Endodermal cell (in vitro differentiated cells): ENCODE results near the gene RERE. TPM values are rescaled to one million over a fixed set of nuclear protein-coding genes. Genes with fewer than 3 reads are reported as not detected.

Experiments
- DNase-seq: peaks from one replicate; pipeline ENCODE4 v3.0.0-alpha.2; 2017
- H3K27ac ChIP-seq: 2 replicates; pipeline ENCODE4 v1.5.1; 2013; ENCODE audit warnings: mild to moderate bottlenecking, low read depth, low read length, moderate library complexity
- H3K27me3 ChIP-seq: 2 replicates; pipeline ENCODE4 v1.6.1; 2013; ENCODE audit warnings: mild to moderate bottlenecking, low read length, moderate library complexity; ENCODE audit not compliant: insufficient read depth, control insufficient read depth, poor library complexity, severe bottlenecking
- H3K36me3 ChIP-seq: 2 replicates; pipeline ENCODE4 v1.7.0; 2013; ENCODE audit warnings: mild to moderate bottlenecking, low read length, moderate library complexity; ENCODE audit not compliant: control insufficient read depth, insufficient read depth
- H3K4me1 ChIP-seq: one replicate; pipeline ENCODE4 v1.7.0; 2013; ENCODE audit warnings: low read length; ENCODE audit not compliant: control insufficient read depth, insufficient read depth
- H3K4me3 ChIP-seq: 2 replicates; pipeline ENCODE4 v1.5.1; 2013; ENCODE audit warnings: mild to moderate bottlenecking, low read length, moderate library complexity
- H3K9ac ChIP-seq: 2 replicates; pipeline ENCODE4 v1.6.1; 2013; ENCODE audit warnings: mild to moderate bottlenecking, low read length, moderate library complexity; ENCODE audit not compliant: poor library complexity, severe bottlenecking; ENCODE audit errors: extremely low read depth
- H3K9me3 ChIP-seq: 2 replicates; pipeline ENCODE4 v1.6.1; 2013; ENCODE audit warnings: mild to moderate bottlenecking, low read length, moderate library complexity; ENCODE audit not compliant: control insufficient read depth
- H3K27ac Mint-ChIP-seq: 2 replicates; pipeline ENCODE4 v1.8.0; 2020; ENCODE audit warnings: mixed read lengths
- H3K27me3 Mint-ChIP-seq: 2 replicates; pipeline ENCODE4 v1.8.0; 2021; ENCODE audit warnings: mild to moderate bottlenecking, mixed read lengths; ENCODE audit not compliant: insufficient read depth
- H3K36me3 Mint-ChIP-seq: 2 replicates; pipeline ENCODE4 v1.8.0; 2020; ENCODE audit warnings: low read depth, mixed read lengths
- H3K4me1 Mint-ChIP-seq: 2 replicates; pipeline ENCODE4 v1.8.0; 2020; ENCODE audit warnings: mixed read lengths
- H3K4me3 Mint-ChIP-seq: 2 replicates; pipeline ENCODE4 v1.8.0; 2020; ENCODE audit warnings: mild to moderate bottlenecking, moderate library complexity, mixed read lengths
- H3K9me3 Mint-ChIP-seq: 2 replicates; pipeline ENCODE4 v1.8.0; 2020; ENCODE audit warnings: mild to moderate bottlenecking, mixed read lengths
- CTCF ChIP-seq: fragments of 200-600 bp; sonication (generic); conservative IDR thresholded peaks from 2 replicates; pipeline ENCODE4 v1.5.0; 2021; ENCODE audit warnings: antibody characterized with exemption, mild to moderate bottlenecking
- WGBS, 2 experiments: methylation state at CpG; one replicate each; pipeline versions ENCODE4 v1.1.5 to v1.1.7; 2013; ENCODE audit warnings: missing lambda C conversion rate in 2 of 2, mixed read lengths in 1 of 2; ENCODE audit not compliant: insufficient coverage in 1 of 2, insufficient read length in 1 of 2; 5-methylcytosine and 5-hydroxymethylcytosine counted together
- total RNA-seq, 2 donors: library from RNA; stranded (reverse); fragmentation: NEBNext Ultra II Directional in 1 of 2; extraction: Animal tissue kit (Norgen Biotek cat#: 25700) in 1 of 2; gene quantifications; 2 replicates in 1 of 2; 3 replicates in 1 of 2; pipeline ENCODE4 v1.2.1, GENCODE V29; 2021

Gene RERE
- total RNA-seq, 2 donors from 2014 or later = 159 to 179 TPM

- no peak overlapping the region for H3K4me3 ChIP-seq
- H3K27ac ChIP-seq = no peak overlapping the region
- no peak overlapping the region for H3K4me3 Mint-ChIP-seq
- H3K27ac Mint-ChIP-seq = no peak overlapping the region
- no peaks in the 10 kb centered on the region for H3K27me3 Mint-ChIP-seq
- DNase-seq = no peak
- WGBS, 2 experiments = 95% methylated on average over 1 of the region's 1 CpG; no CpG with 5 or more reads in 1 of the 2 experiments
- H3K9ac ChIP-seq = no peak overlapping the region
- no peaks in the 10 kb centered on the region for H3K9me3 ChIP-seq
- no peaks in the 10 kb centered on the region for H3K9me3 Mint-ChIP-seq
- peaks cover 30% of the 10 kb centered on the region for H3K4me1 Mint-ChIP-seq
- no peaks in the 10 kb centered on the region for H3K27me3 ChIP-seq
- H3K4me1 ChIP-seq = no peaks in the 10 kb centered on the region
- H3K36me3 ChIP-seq = no peaks in the 10 kb centered on the region
- no peak for TF ChIP-seq CTCF
- peaks cover 2% of the 10 kb centered on the region for H3K36me3 Mint-ChIP-seq
These were observed 8.1 kb downstream of the RERE start for GRCh38 chr1:8809342-8809736.

- Histone ChIP-seq H3K4me3 (no peak overlapping the region), H3K27me3 (no peaks in the 10 kb centered on the region), H3K27ac (no peak overlapping the region), H3K4me1 (no peaks in the 10 kb centered on the region), H3K9ac (no peak overlapping the region), H3K36me3 (no peaks in the 10 kb centered on the region), H3K9me3 (no peaks in the 10 kb centered on the region)
- Mint-ChIP-seq H3K9me3 (no peaks in the 10 kb centered on the region), H3K36me3 (peaks cover 2% of the 10 kb centered on the region), H3K27me3 (no peaks in the 10 kb centered on the region), H3K4me3 (no peak overlapping the region), H3K4me1 (peaks cover 21% of the 10 kb centered on the region), H3K27ac (no peak overlapping the region)
- peak; percentile 22 for DNase-seq
- no peak for TF ChIP-seq CTCF
- 77 to 84% methylated on average over 6 to 8 of the region's 8 CpGs for WGBS, 2 experiments
These were observed 10.4 kb downstream of the RERE start for GRCh38 chr1:8807004-8807403.

GRCh38 chr1:8800416-8800815 is 17.0 kb downstream of the RERE start:
- Histone ChIP-seq H3K9me3 (no peaks in the 10 kb centered on the region), H3K27ac (no peak overlapping the region), H3K9ac (no peak overlapping the region), H3K36me3 (peaks cover 11% of the 10 kb centered on the region), H3K27me3 (no peaks in the 10 kb centered on the region), H3K4me1 (no peaks in the 10 kb centered on the region), H3K4me3 (no peak overlapping the region)
- H3K9me3 Mint-ChIP-seq = no peaks in the 10 kb centered on the region
- peaks cover 14% of the 10 kb centered on the region for H3K36me3 Mint-ChIP-seq
- WGBS, 2 experiments = 92 to 93% methylated on average over 4 to 5 of the region's 5 CpGs
- TF ChIP-seq CTCF = no peak
- peaks cover 10% of the 10 kb centered on the region for H3K4me1 Mint-ChIP-seq
- H3K4me3 Mint-ChIP-seq = no peak overlapping the region
- H3K27ac Mint-ChIP-seq = no peak overlapping the region
- no peak for DNase-seq
- H3K27me3 Mint-ChIP-seq = no peaks in the 10 kb centered on the region
